Left lung (tissue), 10 donors: Measurements from ENCODE around the gene CACNA1E. TPM values are rescaled to one million over a fixed set of nuclear protein-coding genes. Genes with fewer than 3 reads are reported as not detected.

ENCODE experiments used
- ATAC-seq: fragments of 200-7000 bp; cut with Tn5 transposase; one replicate; pipeline ENCODE4 v1.9.1; 2020; ENCODE audit warnings: moderate library complexity
- DNase-seq, 4 donors: peaks; one replicate each; pipeline ENCODE4 v3.0.0-alpha.2; 2013 to 2020
- H3K27ac ChIP-seq, 2 donors: fragments of 200-600 bp; sonication (generic) in 1 of 2; one replicate each; pipeline versions ENCODE4 v1.5.0 to v1.8.0; 2020 to 2021
- H3K27me3 ChIP-seq, 2 donors: fragments of 200-600 bp; sonication (generic) in 1 of 2; one replicate each; pipeline versions ENCODE4 v1.5.0 to v1.8.0; 2020 to 2021
- H3K36me3 ChIP-seq, 2 donors: fragments of 200-600 bp; sonication (generic) in 1 of 2; one replicate each; pipeline versions ENCODE4 v1.5.0 to v1.8.0; 2020 to 2021
- H3K4me1 ChIP-seq, 2 donors: fragments of 200-600 bp; one replicate each; pipeline ENCODE4 v1.8.0; 2021
- H3K4me3 ChIP-seq, 2 donors: fragments of 200-600 bp; sonication (generic) in 1 of 2; one replicate each; pipeline versions ENCODE4 v1.5.0 to v1.8.0; 2020 to 2021; ENCODE audit warnings: mild to moderate bottlenecking in 1 of 2
- H3K9me3 ChIP-seq, 2 donors: fragments of 200-600 bp; sonication (generic) in 1 of 2; one replicate each; pipeline versions ENCODE4 v1.5.0 to v1.8.0; 2020 to 2021
- intact Hi-C, 2 donors: fragments of 100-400 bp; cut with DNase I; formaldehyde crosslinking; loops; one replicate each; pipeline versions ENCODE4 v1.11.2 to v1.14.2; 2022
- polyA plus RNA-seq, 6 donors: library from polyadenylated mRNA; unstranded; fragments of 120-200 nt; gene quantifications; one replicate each; pipeline ENCODE4 v1.2.1, GENCODE V29; 2013; ENCODE audit not compliant: insufficient read length in 6 of 6
- total RNA-seq, 2 donors: library from RNA; stranded (reverse); fragmentation: NEBNext Ultra II Directional; extraction: Animal tissue kit (Norgen Biotek cat#: 25700); gene quantifications; one replicate each; pipeline ENCODE4 v1.2.1, GENCODE V29; 2021
- TF ChIP-seq, protein P1 (sequence below), 2 donors: fragments of 200-600 bp; sonication (generic) in 1 of 2; IDR thresholded peaks; one replicate each; pipeline versions ENCODE4 v1.5.0 to v1.8.0; 2021; ENCODE audit warnings: antibody characterized with exemption in 2 of 2
- donor health status: DM: no; HTN: yes; CAD: no.
- donor health status: DM: no; HTN: no; CAD: no.

CACNA1E gene
- total and polyA plus RNA-seq, 8 donors, result 0.03 to 1.2 (median 0.13) TPM; not detected in 1

DNA sequence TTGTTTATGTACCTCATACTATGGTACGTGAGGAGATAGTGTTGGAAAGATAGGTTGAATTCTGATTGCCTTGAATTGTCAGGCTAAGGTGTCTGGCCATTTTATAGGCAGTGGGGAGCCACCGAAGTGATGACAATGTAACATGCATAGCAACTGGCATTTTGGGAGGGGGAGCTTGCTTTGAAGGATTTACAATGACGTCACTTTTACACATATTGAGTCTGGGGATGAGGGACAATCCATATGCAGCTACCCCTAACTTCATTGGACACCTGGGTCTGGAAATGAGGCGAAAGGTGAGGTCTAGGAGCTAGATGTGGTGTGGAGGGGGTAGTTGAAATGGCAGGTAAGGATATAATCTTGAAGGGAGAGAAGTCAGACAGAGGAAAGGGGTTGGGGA lies 7.7 kb upstream of the CACNA1E start:
- H3K27me3 ChIP-seq, result peaks cover under 1 to 46% of the 10 kb centered on the region in 2 donors
- H3K9me3 ChIP-seq, result no peaks in the 10 kb centered on the region
- intact Hi-C loops, result loop anchor here in 1 of 2 donors (10.0 kb wide), 2 partner anchors 199 to 459 kb away; no protein-coding TSS in a partner anchor
- TF ChIP-seq, protein P1, sequence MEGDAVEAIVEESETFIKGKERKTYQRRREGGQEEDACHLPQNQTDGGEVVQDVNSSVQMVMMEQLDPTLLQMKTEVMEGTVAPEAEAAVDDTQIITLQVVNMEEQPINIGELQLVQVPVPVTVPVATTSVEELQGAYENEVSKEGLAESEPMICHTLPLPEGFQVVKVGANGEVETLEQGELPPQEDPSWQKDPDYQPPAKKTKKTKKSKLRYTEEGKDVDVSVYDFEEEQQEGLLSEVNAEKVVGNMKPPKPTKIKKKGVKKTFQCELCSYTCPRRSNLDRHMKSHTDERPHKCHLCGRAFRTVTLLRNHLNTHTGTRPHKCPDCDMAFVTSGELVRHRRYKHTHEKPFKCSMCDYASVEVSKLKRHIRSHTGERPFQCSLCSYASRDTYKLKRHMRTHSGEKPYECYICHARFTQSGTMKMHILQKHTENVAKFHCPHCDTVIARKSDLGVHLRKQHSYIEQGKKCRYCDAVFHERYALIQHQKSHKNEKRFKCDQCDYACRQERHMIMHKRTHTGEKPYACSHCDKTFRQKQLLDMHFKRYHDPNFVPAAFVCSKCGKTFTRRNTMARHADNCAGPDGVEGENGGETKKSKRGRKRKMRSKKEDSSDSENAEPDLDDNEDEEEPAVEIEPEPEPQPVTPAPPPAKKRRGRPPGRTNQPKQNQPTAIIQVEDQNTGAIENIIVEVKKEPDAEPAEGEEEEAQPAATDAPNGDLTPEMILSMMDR (IDR thresholded peaks at IDR 0.05), result no peak
- no peak for ATAC-seq
- no peaks in the 10 kb centered on the region for H3K4me1 ChIP-seq
- no peak overlapping the region for H3K4me3 ChIP-seq
- no peak overlapping the region for H3K27ac ChIP-seq
- H3K36me3 ChIP-seq, result no peaks in the 10 kb centered on the region
- no peak for DNase-seq

GRCh38 chr1:181476581-181476980 lies 6.7 kb upstream of the CACNA1E start:
- no peak for DNase-seq
- Histone ChIP-seq H3K36me3 (no peaks in the 10 kb centered on the region), H3K27ac (no peak overlapping the region), H3K4me1 (no peaks in the 10 kb centered on the region), H3K27me3 (peaks cover 5 to 56% of the 10 kb centered on the region in 2 donors), H3K9me3 (no peaks in the 10 kb centered on the region), H3K4me3 (no peak overlapping the region)
- TF ChIP-seq, protein P1 (IDR thresholded peaks at IDR 0.05), result no peak
- intact Hi-C loops, result loop anchor here in 1 of 2 donors (10.0 kb wide), 2 partner anchors 198 to 458 kb away; no protein-coding TSS in a partner anchor
- ATAC-seq, result no peak

- TF ChIP-seq, protein P1 (IDR thresholded peaks at IDR 0.05), result no peak
- DNase-seq, result no peak
- Histone ChIP-seq H3K4me3 (no peak overlapping the region), H3K36me3 (no peaks in the 10 kb centered on the region), H3K27me3 (peaks cover 19 to 72% of the 10 kb centered on the region in 2 donors), H3K9me3 (no peaks in the 10 kb centered on the region), H3K4me1 (peaks cover 0 to 16% of the 10 kb centered on the region in 2 donors), H3K27ac (no peak overlapping the region)
- intact Hi-C loops, result loop anchor here in 1 of 2 donors (10.0 kb wide), 2 partner anchors 196 to 456 kb away; no protein-coding TSS in a partner anchor
- no peak for ATAC-seq
These were observed 5.0 kb upstream of the CACNA1E start for GRCh38 chr1:181478306-181478705.

GRCh38 chr1:181479137-181479745 lies 4.1 kb upstream of the CACNA1E start:
- ATAC-seq, result peak; percentile 96
- H3K27me3 ChIP-seq, result peaks cover 28 to 75% of the 10 kb centered on the region in 2 donors
- no peak overlapping the region for H3K4me3 ChIP-seq
- no peak overlapping the region for H3K27ac ChIP-seq
- intact Hi-C loops, result loop anchor here in 1 of 2 donors (10.0 kb wide), 2 partner anchors 196 to 456 kb away; no protein-coding TSS in a partner anchor
- H3K36me3 ChIP-seq, result no peaks in the 10 kb centered on the region
- H3K9me3 ChIP-seq, result no peaks in the 10 kb centered on the region
- DNase-seq, result peak in 1 of 4 donors; percentile 78
- peaks cover 0 to 16% of the 10 kb centered on the region in 2 donors for H3K4me1 ChIP-seq
- TF ChIP-seq, protein P1 (IDR thresholded peaks at IDR 0.05), result peak; percentile 63 to 74

DNA sequence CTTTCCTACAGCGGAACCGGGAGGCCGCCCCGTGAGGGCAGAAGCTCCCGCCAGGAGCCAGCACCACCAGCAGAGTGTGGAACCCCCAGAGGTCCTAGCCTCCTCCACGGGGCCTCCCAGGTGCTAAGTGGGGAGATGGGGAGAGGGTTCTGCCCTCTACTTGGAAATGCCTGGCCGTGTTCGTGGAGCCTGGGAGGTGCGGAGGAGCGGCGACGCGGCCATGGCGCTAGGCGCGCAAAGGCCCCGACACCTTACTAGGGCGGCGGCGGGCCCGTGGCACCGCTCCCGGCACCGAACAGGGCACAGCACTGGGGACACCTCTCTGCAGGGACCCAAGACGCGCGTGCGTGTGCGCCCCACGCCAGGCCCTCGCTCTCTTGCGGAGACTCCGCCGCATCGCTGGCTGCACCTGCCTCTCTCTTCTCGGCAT lies 1.3 kb upstream of the CACNA1E start:
- Histone ChIP-seq H3K4me1 (peaks cover 0 to 16% of the 10 kb centered on the region in 2 donors), H3K9me3 (no peaks in the 10 kb centered on the region), H3K36me3 (no peaks in the 10 kb centered on the region), H3K4me3 (peak overlapping the region in 1 of 2 donors; percentile 36), H3K27me3 (peaks cover 53 to 84% of the 10 kb centered on the region in 2 donors), H3K27ac (no peak overlapping the region)
- intact Hi-C loops, result no loop called here
- ATAC-seq (no peak), DNase-seq (no peak)
- TF ChIP-seq, protein P1 (IDR thresholded peaks at IDR 0.05), result no peak
